HepG2 (cell line): ENCODE measurements around the gene PYGB. TPM values are rescaled to one million over a fixed set of nuclear protein-coding genes. Genes with fewer than 3 reads are reported as not detected.

ENCODE experiments used
- BRCA1 ChIP-seq: sonication (generic); formaldehyde crosslinking; IDR thresholded peaks from 2 replicates; pipeline ENCODE4 v1.4.0; 2020; ENCODE audit warnings: missing genetic modification reagents
- E2F2 ChIP-seq: sonication (generic); formaldehyde crosslinking; IDR thresholded peaks from 2 replicates; pipeline ENCODE4 v1.4.0; 2020; ENCODE audit warnings: missing genetic modification reagents, borderline replicate concordance
- E2F5 ChIP-seq: sonication (generic); formaldehyde crosslinking; conservative IDR thresholded peaks from 2 replicates; pipeline ENCODE4 v1.4.0; 2020; ENCODE audit warnings: missing genetic modification reagents
- ETV5 ChIP-seq: IDR thresholded peaks from 2 replicates; pipeline ENCODE4 v1.6.1; 2018; ENCODE audit warnings: missing biosample characterization, missing genetic modification reagents, inconsistent platforms, borderline replicate concordance
- HMGXB4 ChIP-seq, 2 experiments: sonication (generic) in 1 of 2; formaldehyde crosslinking in 1 of 2; IDR thresholded peaks; 2 replicates each; pipeline versions ENCODE4 v1.4.0 to v1.6.1; 2018 to 2020; ENCODE audit warnings: missing genetic modification reagents in 2 of 2, borderline replicate concordance in 1 of 2, low read depth in 1 of 2, mild to moderate bottlenecking in 1 of 2, missing biosample characterization in 1 of 2
- HOXA5 ChIP-seq: sonication (generic); formaldehyde crosslinking; IDR thresholded peaks from 2 replicates; pipeline ENCODE4 v1.4.0; 2020; ENCODE audit warnings: missing genetic modification reagents
- KDM1A ChIP-seq: IDR thresholded peaks from 2 replicates; pipeline ENCODE4 v1.6.1; 2016; ENCODE audit warnings: missing compliant biosample characterization
- RXRB ChIP-seq: IDR thresholded peaks from 2 replicates; pipeline ENCODE4 v1.6.1; 2016; ENCODE audit warnings: borderline replicate concordance, missing genetic modification reagents, missing compliant biosample characterization
- STAG1 ChIP-seq: sonication (generic); formaldehyde crosslinking; IDR thresholded peaks from 2 replicates; pipeline ENCODE4 v1.4.0; 2020; ENCODE audit warnings: missing genetic modification reagents
- TOPORS ChIP-seq: sonication (generic); formaldehyde crosslinking; IDR thresholded peaks from 2 replicates; pipeline ENCODE4 v1.8.0; 2023; ENCODE audit warnings: mild to moderate bottlenecking, missing genetic modification reagents
- XRCC5 ChIP-seq: fragments of 200-400 bp; formaldehyde crosslinking; optimal IDR thresholded peaks from 2 replicates; pipeline ENCODE3; 2017; ENCODE audit warnings: mild to moderate bottlenecking, low read length
- ZMAT3 ChIP-seq: sonication (generic); formaldehyde crosslinking; conservative IDR thresholded peaks from 2 replicates; pipeline ENCODE4 v1.7.0; 2021; ENCODE audit warnings: missing genetic modification reagents
- ZNF335 ChIP-seq: sonication (generic); formaldehyde crosslinking; IDR thresholded peaks from 2 replicates; pipeline ENCODE4 v1.4.0; 2020; ENCODE audit warnings: missing genetic modification reagents
- ZNF343 ChIP-seq: sonication (generic); formaldehyde crosslinking; IDR thresholded peaks from 2 replicates; pipeline ENCODE4 v1.4.0; 2020; ENCODE audit warnings: mild to moderate bottlenecking, missing genetic modification reagents
- ZNF577 ChIP-seq: sonication (generic); formaldehyde crosslinking; IDR thresholded peaks from 2 replicates; pipeline ENCODE4 v1.4.0; 2020; ENCODE audit warnings: mild to moderate bottlenecking, low read depth, missing genetic modification reagents, borderline replicate concordance
- ZSCAN30 ChIP-seq: sonication (generic); formaldehyde crosslinking; IDR thresholded peaks from 2 replicates; pipeline ENCODE4 v1.5.0; 2020; ENCODE audit warnings: mild to moderate bottlenecking, missing genetic modification reagents
- polyA plus RNA-seq, 8 experiments: library from polyadenylated mRNA; depleted of rRNA in 3 of 8; stranded (reverse) in 7 of 8; unstranded in 1 of 8; fragments of >200 nt; fragmentation: Illumina TruSeq in 4 of 8; extraction: Trizol in 4 of 8; gene quantifications; 2 replicates each; pipeline versions ENCODE4 v1.2.1 to v1.2.3, GENCODE V29; 2011 to 2016; ENCODE audit warnings: low read depth in 4 of 8, missing spikeins in 1 of 8, mixed read lengths in 1 of 8; ENCODE audit not compliant: insufficient read depth in 1 of 8
- total RNA-seq, 5 experiments: library from RNA; depleted of rRNA; stranded (reverse); fragments of >200 nt; fragmentation: Illumina TruSeq; extraction: Trizol; gene quantifications; 2 replicates each; pipeline ENCODE4 v1.2.3, GENCODE V29; 2016; ENCODE audit warnings: low read depth in 1 of 5
- TF ChIP-seq, protein P1 (sequence below): sonication (generic); formaldehyde crosslinking; IDR thresholded peaks from 2 replicates; pipeline ENCODE4 v1.4.0; 2020; ENCODE audit warnings: missing genetic modification reagents
- TF ChIP-seq, protein P2 (sequence below): sonication (generic); formaldehyde crosslinking; IDR thresholded peaks from 2 replicates; pipeline ENCODE4 v1.4.0; 2020; ENCODE audit warnings: missing genetic modification reagents, borderline replicate concordance

Gene PYGB
- total and polyA plus RNA-seq, 2 of the 13 experiments (the other 11 are each of a cell fraction or from before 2014, with no cell fraction given), result 24.2 to 86.3 TPM

GRCh38 chr20:25336561-25337422, 88.9 kb downstream of the PYGB start (continued):
- TF ChIP-seq, protein P1, sequence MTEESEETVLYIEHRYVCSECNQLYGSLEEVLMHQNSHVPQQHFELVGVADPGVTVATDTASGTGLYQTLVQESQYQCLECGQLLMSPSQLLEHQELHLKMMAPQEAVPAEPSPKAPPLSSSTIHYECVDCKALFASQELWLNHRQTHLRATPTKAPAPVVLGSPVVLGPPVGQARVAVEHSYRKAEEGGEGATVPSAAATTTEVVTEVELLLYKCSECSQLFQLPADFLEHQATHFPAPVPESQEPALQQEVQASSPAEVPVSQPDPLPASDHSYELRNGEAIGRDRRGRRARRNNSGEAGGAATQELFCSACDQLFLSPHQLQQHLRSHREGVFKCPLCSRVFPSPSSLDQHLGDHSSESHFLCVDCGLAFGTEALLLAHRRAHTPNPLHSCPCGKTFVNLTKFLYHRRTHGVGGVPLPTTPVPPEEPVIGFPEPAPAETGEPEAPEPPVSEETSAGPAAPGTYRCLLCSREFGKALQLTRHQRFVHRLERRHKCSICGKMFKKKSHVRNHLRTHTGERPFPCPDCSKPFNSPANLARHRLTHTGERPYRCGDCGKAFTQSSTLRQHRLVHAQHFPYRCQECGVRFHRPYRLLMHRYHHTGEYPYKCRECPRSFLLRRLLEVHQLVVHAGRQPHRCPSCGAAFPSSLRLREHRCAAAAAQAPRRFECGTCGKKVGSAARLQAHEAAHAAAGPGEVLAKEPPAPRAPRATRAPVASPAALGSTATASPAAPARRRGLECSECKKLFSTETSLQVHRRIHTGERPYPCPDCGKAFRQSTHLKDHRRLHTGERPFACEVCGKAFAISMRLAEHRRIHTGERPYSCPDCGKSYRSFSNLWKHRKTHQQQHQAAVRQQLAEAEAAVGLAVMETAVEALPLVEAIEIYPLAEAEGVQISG, result no peak
- TF ChIP-seq ZSCAN30 (CRISPR knock-in tag), result no peak
- TF ChIP-seq XRCC5, result peak; percentile 81
- TF ChIP-seq TOPORS (CRISPR knock-in tag), result no peak
- no peak for TF ChIP-seq KDM1A
- no peak for TF ChIP-seq ZNF577 (CRISPR knock-in tag)
- TF ChIP-seq STAG1 (CRISPR knock-in tag), result peak; percentile 96
- no peak for TF ChIP-seq ETV5 (CRISPR knock-in tag)
- TF ChIP-seq ZNF343 (CRISPR knock-in tag), result no peak
- no peak for TF ChIP-seq ZMAT3 (CRISPR knock-in tag)
- TF ChIP-seq ZNF335, result no peak
- TF ChIP-seq BRCA1 (CRISPR knock-in tag), result no peak
- peak; percentile 36; the same call in 1 of the 2 replicates for TF ChIP-seq HOXA5 (CRISPR knock-in tag)
- TF ChIP-seq, protein P2, sequence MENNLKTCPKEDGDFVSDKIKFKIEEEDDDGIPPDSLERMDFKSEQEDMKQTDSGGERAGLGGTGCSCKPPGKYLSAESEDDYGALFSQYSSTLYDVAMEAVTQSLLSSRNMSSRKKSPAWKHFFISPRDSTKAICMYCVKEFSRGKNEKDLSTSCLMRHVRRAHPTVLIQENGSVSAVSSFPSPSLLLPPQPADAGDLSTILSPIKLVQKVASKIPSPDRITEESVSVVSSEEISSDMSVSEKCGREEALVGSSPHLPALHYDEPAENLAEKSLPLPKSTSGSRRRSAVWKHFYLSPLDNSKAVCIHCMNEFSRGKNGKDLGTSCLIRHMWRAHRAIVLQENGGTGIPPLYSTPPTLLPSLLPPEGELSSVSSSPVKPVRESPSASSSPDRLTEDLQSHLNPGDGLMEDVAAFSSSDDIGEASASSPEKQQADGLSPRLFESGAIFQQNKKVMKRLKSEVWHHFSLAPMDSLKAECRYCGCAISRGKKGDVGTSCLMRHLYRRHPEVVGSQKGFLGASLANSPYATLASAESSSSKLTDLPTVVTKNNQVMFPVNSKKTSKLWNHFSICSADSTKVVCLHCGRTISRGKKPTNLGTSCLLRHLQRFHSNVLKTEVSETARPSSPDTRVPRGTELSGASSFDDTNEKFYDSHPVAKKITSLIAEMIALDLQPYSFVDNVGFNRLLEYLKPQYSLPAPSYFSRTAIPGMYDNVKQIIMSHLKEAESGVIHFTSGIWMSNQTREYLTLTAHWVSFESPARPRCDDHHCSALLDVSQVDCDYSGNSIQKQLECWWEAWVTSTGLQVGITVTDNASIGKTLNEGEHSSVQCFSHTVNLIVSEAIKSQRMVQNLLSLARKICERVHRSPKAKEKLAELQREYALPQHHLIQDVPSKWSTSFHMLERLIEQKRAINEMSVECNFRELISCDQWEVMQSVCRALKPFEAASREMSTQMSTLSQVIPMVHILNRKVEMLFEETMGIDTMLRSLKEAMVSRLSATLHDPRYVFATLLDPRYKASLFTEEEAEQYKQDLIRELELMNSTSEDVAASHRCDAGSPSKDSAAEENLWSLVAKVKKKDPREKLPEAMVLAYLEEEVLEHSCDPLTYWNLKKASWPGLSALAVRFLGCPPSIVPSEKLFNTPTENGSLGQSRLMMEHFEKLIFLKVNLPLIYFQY, result no peak
- peak; percentile 46; the same call in 1 of the 2 replicates for TF ChIP-seq RXRB (CRISPR knock-in tag)
- no peak for TF ChIP-seq HMGXB4 (CRISPR knock-in tag; IDR thresholded peaks at IDR 0.05; ENCODE audit: borderline replicate concordance in 1 of 2, low read depth in 1 of 2)
- TF ChIP-seq E2F5 (CRISPR knock-in tag), result no peak; the same call in 1 of the 2 replicates
- no peak for TF ChIP-seq E2F2 (CRISPR knock-in tag)
